ENCODE results near the gene PRX. TPM values are rescaled to one million over a fixed set of nuclear protein-coding genes. Genes with fewer than 3 reads are reported as not detected.
A peak's percentile ranks its signal among the peaks of the same experiment; 100 is the strongest.
"Not testable (repeated sequence)": the region's sequence is repeated elsewhere in the genome, so short reads cannot be mapped to it uniquely, and the experiment has no call there.

PRX gene
- polyA plus RNA-seq, 4 donors = 0.45 to 3.1 (median 1.3) TPM

DNA sequence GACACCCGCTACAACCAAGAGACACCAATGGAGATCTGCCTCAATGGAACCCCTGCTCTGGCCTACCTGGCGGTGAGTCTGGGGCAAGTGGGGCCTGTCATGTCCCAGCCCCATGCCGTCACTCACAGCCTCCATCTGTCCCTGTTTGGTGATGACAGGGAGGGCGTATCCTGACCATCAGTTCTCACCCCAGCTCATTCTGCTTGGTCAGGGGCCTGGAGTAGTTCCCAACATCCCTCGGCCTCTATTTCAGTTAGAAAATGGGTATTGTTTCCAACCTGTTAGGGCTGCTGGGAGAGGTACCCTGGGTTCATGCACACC is 41.4 kb downstream of the PRX start:
- Histone ChIP-seq H3K27me3 (ENCODE audit: control insufficient read depth in 3 of 3, insufficient read depth in 3 of 3, low read length in 3 of 3) (no peaks in the 10 kb centered on the region), H3K4me3 (ENCODE audit: low read depth in 1 of 3, low read length in 3 of 3) (no peak overlapping the region), H3K4me1 (ENCODE audit: control insufficient read depth in 3 of 3, insufficient read depth in 2 of 3, low read depth in 1 of 3, low read length in 2 of 3) (peaks cover 0 to 9% (median 0%) of the 10 kb centered on the region in 3 donors), H3K36me3 (ENCODE audit: control insufficient read depth in 3 of 3, insufficient read depth in 2 of 3, low read depth in 1 of 3, low read length in 3 of 3) (peaks cover 4 to 90% (median 7%) of the 10 kb centered on the region in 3 donors), H3K9me3 (ENCODE audit: control insufficient read depth in 2 of 2, insufficient read depth in 1 of 2, low read depth in 1 of 2, low read length in 1 of 2) (no peaks in the 10 kb centered on the region), H3K27ac (ENCODE audit: low read depth in 1 of 3, low read length in 2 of 3) (no peak overlapping the region)
- no peak for FAIRE-seq
- WGBS, 3 donors = 93 to 100% (median 95%) methylated on average over 5 of the region's 5 CpGs
- no peak for DNase-seq

DNA sequence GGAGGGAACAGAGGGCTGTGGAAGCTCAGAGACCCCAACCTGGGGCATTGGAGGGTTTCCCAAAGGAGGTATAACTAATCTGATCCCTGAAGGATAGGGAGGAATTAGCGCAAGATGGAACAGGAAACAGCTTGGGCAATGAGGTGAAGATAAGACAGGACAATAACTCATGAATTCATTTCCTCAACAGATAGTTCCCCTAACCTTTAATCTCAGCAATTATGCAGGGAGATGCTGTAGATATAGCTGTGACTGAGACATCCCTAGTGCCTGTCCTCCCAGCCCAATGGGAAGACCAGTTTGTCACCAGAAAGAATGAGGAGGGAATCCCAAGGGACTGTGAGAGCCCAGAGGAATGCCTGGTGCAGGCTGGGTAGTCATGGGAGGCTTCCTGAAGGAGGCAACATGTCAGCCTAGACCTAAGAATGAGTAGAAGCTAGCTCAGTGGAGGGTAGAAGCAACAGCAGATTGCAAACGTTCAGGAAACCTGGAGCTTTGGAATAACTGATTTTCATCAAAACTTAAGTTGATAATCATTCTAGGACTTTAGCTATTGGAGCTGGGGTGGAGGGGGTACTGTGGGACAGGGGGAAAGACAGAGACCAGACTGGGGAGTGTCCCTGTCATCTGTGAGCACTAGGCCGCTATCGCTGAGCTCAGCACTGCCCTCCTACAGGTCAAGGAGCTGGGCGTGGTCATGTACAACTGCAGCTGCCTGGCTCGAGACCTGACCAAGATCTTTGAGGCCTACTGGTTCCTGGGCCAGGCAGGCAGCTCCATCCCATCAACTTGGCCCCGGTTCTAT is 42.0 kb downstream of the PRX start:
- DNase-seq (peak in 1 of 2 donors; percentile 25), FAIRE-seq (no peak)
- H3K4me3 ChIP-seq (ENCODE audit: low read depth in 1 of 3, low read length in 3 of 3) = no peak overlapping the region
- no peaks in the 10 kb centered on the region for H3K9me3 ChIP-seq (ENCODE audit: control insufficient read depth in 2 of 2, insufficient read depth in 1 of 2, low read depth in 1 of 2, low read length in 1 of 2)
- H3K4me1 ChIP-seq (ENCODE audit: control insufficient read depth in 3 of 3, insufficient read depth in 2 of 3, low read depth in 1 of 3, low read length in 2 of 3) = peaks cover 0 to 15% (median 0%) of the 10 kb centered on the region in 3 donors
- 84 to 90% (median 87%) methylated on average over 7 of the region's 7 CpGs for WGBS, 3 donors
- H3K36me3 ChIP-seq (ENCODE audit: control insufficient read depth in 3 of 3, insufficient read depth in 2 of 3, low read depth in 1 of 3, low read length in 3 of 3) = peaks cover 4 to 88% (median 8%) of the 10 kb centered on the region in 3 donors
- no peak overlapping the region for H3K27ac ChIP-seq (ENCODE audit: low read depth in 1 of 3, low read length in 2 of 3)
- H3K27me3 ChIP-seq (ENCODE audit: control insufficient read depth in 3 of 3, insufficient read depth in 3 of 3, low read length in 3 of 3) = no peaks in the 10 kb centered on the region

DNA sequence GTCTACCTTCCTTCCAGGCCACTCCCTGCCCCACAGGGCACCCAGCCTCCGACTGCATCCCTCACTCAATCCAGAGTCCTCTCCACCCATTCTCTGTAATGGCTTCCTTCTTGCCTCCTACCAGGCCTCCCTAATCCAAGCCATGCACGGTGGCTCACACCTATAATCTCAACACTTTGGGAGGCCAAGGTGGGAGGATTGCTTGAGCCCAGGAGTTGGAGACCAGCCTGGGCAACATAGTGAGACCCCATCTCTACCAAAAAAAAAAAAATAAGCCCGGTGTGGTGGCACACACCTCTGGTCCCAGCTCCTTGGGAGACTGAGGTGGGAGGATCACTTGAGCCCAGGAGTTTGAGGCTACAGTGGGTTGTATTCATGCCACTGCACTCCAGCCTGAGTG is 42.9 kb downstream of the PRX start:
- 92 to 100% (median 94%) methylated on average over 2 to 3 of the region's 3 CpGs for WGBS, 3 donors
- H3K27ac ChIP-seq (ENCODE audit: low read depth in 1 of 3, low read length in 2 of 3); H3K27me3 ChIP-seq (ENCODE audit: control insufficient read depth in 3 of 3, insufficient read depth in 3 of 3, low read length in 3 of 3); DNase-seq; H3K9me3 ChIP-seq (ENCODE audit: control insufficient read depth in 2 of 2, insufficient read depth in 1 of 2, low read depth in 1 of 2, low read length in 1 of 2); H3K4me3 ChIP-seq (ENCODE audit: low read depth in 1 of 3, low read length in 3 of 3); FAIRE-seq: not testable (repeated sequence)
- peaks cover 4 to 82% (median 8%) of the 10 kb centered on the region in 3 donors for H3K36me3 ChIP-seq (ENCODE audit: control insufficient read depth in 3 of 3, insufficient read depth in 2 of 3, low read depth in 1 of 3, low read length in 3 of 3)
- peaks cover 0 to 18% (median 0%) of the 10 kb centered on the region in 3 donors for H3K4me1 ChIP-seq (ENCODE audit: control insufficient read depth in 3 of 3, insufficient read depth in 2 of 3, low read depth in 1 of 3, low read length in 2 of 3)

DNA sequence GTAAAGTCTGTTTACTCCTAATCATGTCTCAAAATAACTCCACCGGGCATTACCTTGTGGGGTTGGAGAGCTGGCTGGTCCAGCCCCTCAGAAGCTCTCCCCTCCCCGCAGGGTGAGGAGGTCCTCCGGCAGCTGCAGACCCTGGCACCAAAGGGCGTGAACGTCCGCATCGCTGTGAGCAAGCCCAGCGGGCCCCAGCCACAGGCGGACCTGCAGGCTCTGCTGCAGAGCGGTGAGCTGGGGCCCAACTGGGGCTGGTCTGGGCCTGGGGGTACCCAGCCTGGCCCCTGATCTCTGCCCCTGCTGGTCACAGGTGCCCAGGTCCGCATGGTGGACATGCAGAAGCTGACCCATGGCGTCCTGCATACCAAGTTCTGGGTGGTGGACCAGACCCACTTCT is 43.4 kb downstream of the PRX start:
- peaks cover 0 to 18% (median 0%) of the 10 kb centered on the region in 3 donors for H3K4me1 ChIP-seq (ENCODE audit: control insufficient read depth in 3 of 3, insufficient read depth in 2 of 3, low read depth in 1 of 3, low read length in 2 of 3)
- WGBS, 3 donors = 95 to 97% (median 95%) methylated on average over 12 of the region's 12 CpGs
- H3K4me3 ChIP-seq (ENCODE audit: low read depth in 1 of 3, low read length in 3 of 3) = no peak overlapping the region
- no peaks in the 10 kb centered on the region for H3K27me3 ChIP-seq (ENCODE audit: control insufficient read depth in 3 of 3, insufficient read depth in 3 of 3, low read length in 3 of 3)
- no peaks in the 10 kb centered on the region for H3K9me3 ChIP-seq (ENCODE audit: control insufficient read depth in 2 of 2, insufficient read depth in 1 of 2, low read depth in 1 of 2, low read length in 1 of 2)
- no peak for FAIRE-seq
- H3K36me3 ChIP-seq (ENCODE audit: control insufficient read depth in 3 of 3, insufficient read depth in 2 of 3, low read depth in 1 of 3, low read length in 3 of 3) = peaks cover 4 to 78% (median 8%) of the 10 kb centered on the region in 3 donors
- H3K27ac ChIP-seq (ENCODE audit: low read depth in 1 of 3, low read length in 2 of 3) = no peak overlapping the region
- DNase-seq = no peak

DNA sequence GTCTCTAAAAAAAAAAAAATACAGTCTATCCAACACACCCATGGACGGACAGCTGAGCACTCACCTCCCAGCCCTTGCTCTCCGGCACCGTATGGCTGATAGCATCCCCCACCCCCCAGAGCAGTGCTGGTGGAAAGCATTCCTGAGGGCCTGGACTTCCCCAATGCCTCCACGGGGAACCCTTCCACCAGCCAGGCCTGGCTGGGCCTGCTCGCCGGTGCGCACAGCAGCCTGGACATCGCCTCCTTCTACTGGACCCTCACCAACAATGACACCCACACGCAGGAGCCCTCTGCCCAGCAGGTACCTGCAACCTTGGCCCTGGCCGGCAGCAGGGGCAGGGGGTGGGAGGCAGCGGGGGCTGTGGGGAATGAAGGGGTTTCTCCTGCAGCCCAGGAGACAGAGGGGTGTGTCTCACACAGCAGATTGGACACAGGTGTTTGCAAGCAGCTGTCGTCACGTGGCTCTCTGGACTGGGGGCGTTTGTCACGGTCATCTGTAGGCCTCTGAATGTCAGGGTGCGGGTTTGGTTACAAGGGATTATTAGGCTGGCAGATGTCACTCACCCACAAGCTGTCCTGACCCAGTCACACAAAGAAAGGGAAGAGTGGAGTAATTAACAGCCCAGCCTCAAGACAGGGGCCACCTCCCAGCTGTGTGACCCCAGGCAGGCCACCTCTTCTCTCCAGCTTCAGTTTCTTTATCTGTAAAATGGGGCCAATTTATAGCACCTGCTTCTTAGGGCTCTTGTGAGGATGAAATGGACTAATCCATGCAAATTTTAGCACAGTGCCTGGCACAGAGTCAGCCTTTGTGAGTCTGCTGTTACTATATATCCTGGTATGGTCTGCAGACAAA is 45.4 kb downstream of the PRX start:
- no peak for FAIRE-seq
- WGBS, 3 donors = 85 to 89% (median 87%) methylated on average over 15 to 16 of the region's 16 CpGs

DNA sequence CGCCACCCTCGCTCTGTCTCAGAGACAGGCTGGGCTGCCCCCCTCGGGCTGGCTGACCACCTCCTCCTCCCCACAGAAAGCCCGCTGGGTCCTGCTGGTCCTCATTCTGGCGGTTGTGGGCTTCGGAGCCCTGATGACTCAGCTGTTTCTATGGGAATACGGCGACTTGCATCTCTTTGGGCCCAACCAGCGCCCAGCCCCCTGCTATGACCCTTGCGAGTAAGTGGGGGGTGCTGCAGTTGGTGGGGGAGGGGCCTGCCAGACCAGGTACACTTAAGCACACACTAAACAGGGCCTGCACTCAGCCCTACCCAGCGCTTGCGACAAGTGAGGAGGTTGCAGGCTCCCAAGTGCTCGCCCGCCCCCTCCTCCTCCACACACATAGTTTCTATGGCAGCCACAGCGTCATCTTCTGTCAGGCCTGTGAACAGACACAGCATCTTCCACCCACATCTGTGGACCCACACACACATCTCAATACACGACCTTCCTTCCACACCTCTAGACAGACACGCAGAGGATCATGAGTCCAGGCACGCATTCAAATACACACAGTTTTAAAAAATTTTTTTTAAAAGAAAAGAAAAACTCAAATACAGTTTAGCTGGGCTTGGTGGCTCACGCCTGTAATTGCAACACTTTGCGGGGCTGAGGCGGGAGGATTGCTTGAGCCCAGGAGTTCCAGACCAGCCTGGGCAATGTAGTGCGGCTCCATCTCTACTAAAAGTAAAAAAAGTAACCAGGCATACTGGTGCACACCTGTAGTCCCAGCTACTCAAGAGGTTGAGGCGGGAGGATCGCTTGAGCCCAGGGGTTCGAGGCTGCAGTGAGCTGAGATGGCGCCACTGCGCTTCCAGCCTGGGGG is 46.2 kb downstream of the PRX start:
- 86 to 95% (median 94%) methylated on average over 27 of the region's 27 CpGs for WGBS, 3 donors
- peaks cover 0 to 18% (median 0%) of the 10 kb centered on the region in 3 donors for H3K4me1 ChIP-seq (ENCODE audit: control insufficient read depth in 3 of 3, insufficient read depth in 2 of 3, low read depth in 1 of 3, low read length in 2 of 3)
- no peak overlapping the region for H3K27ac ChIP-seq (ENCODE audit: low read depth in 1 of 3, low read length in 2 of 3)
- DNase-seq (no peak), FAIRE-seq (no peak)
- H3K36me3 ChIP-seq (ENCODE audit: control insufficient read depth in 3 of 3, insufficient read depth in 2 of 3, low read depth in 1 of 3, low read length in 3 of 3) = peaks cover 4 to 54% (median 7%) of the 10 kb centered on the region in 3 donors
- H3K4me3 ChIP-seq (ENCODE audit: low read depth in 1 of 3, low read length in 3 of 3) = peak overlapping the region in 1 of 3 donors; percentile 54
- H3K27me3 ChIP-seq (ENCODE audit: control insufficient read depth in 3 of 3, insufficient read depth in 3 of 3, low read length in 3 of 3) = no peaks in the 10 kb centered on the region
- no peaks in the 10 kb centered on the region for H3K9me3 ChIP-seq (ENCODE audit: control insufficient read depth in 2 of 2, insufficient read depth in 1 of 2, low read depth in 1 of 2, low read length in 1 of 2)

More for the DNA sequence above, 45.4 kb downstream of the PRX start:
- Histone ChIP-seq H3K4me3 (ENCODE audit: low read depth in 1 of 3, low read length in 3 of 3) (no peak overlapping the region), H3K27me3 (ENCODE audit: control insufficient read depth in 3 of 3, insufficient read depth in 3 of 3, low read length in 3 of 3) (no peaks in the 10 kb centered on the region), H3K4me1 (ENCODE audit: control insufficient read depth in 3 of 3, insufficient read depth in 2 of 3, low read depth in 1 of 3, low read length in 2 of 3) (peaks cover 0 to 18% (median 0%) of the 10 kb centered on the region in 3 donors), H3K36me3 (ENCODE audit: control insufficient read depth in 3 of 3, insufficient read depth in 2 of 3, low read depth in 1 of 3, low read length in 3 of 3) (peaks cover 4 to 60% (median 7%) of the 10 kb centered on the region in 3 donors), H3K27ac (ENCODE audit: low read depth in 1 of 3, low read length in 2 of 3) (no peak overlapping the region), H3K9me3 (ENCODE audit: control insufficient read depth in 2 of 2, insufficient read depth in 1 of 2, low read depth in 1 of 2, low read length in 1 of 2) (no peaks in the 10 kb centered on the region)
- no peak for DNase-seq

DNA sequence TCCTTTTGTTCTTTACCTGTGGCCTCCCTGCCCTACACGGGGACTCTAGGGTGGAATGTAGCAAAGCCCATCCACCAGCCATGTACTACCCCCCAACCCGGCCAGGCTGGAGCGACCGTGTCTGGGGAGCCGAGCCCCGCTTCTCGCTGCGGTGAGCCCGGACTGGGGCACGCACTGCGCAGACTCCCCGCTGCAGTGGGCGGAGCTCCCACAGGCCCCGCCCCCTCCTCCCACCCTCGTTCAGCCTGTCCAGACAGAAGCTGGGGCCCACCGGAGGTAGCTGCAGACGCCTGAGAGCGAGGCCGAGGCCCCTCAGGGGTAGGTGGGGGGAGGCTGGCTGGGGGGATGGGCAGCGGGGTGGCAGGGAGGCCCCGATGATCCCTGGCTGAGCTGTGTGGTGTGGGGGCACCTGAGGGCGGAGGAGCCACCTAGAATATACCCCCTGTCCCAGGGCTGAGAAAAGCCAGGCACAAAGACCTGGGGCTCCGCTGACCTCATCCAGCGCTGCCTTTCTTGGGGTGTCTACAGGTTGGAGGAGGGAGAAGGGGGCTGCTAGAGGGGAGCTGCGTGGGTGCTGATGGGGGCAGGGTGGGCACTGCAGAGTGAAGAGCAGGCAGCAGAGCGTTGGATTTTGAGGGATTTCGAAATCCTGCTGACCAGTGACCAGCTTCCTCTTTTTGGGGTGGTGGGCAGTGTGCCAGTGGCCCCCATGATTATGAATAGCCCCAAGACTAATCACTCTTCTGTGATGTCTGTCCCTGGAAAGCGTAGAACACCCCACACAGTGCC is 47.4 kb downstream of the PRX start:
- H3K4me1 ChIP-seq (ENCODE audit: control insufficient read depth in 3 of 3, insufficient read depth in 2 of 3, low read depth in 1 of 3, low read length in 2 of 3) = peaks cover 0 to 14% (median 0%) of the 10 kb centered on the region in 3 donors
- H3K36me3 ChIP-seq (ENCODE audit: control insufficient read depth in 3 of 3, insufficient read depth in 2 of 3, low read depth in 1 of 3, low read length in 3 of 3) = peaks cover 4 to 48% (median 7%) of the 10 kb centered on the region in 3 donors
- FAIRE-seq (no peak), DNase-seq (peak; percentile 27 to 94)
- 18 to 51% (median 39%) methylated on average over 26 to 28 of the region's 28 CpGs for WGBS, 3 donors
- peak overlapping the region in 1 of 3 donors; percentile 54 for H3K27ac ChIP-seq (ENCODE audit: low read depth in 1 of 3, low read length in 2 of 3)
- peak overlapping the region in 1 of 3 donors; percentile 54 for H3K4me3 ChIP-seq (ENCODE audit: low read depth in 1 of 3, low read length in 3 of 3)
- H3K9me3 ChIP-seq (ENCODE audit: control insufficient read depth in 2 of 2, insufficient read depth in 1 of 2, low read depth in 1 of 2, low read length in 1 of 2) = no peaks in the 10 kb centered on the region
- no peaks in the 10 kb centered on the region for H3K27me3 ChIP-seq (ENCODE audit: control insufficient read depth in 3 of 3, insufficient read depth in 3 of 3, low read length in 3 of 3)

All from small intestine (tissue), 7 donors.